ENCODE data around the gene ATF6. TPM values are rescaled to one million over a fixed set of nuclear protein-coding genes. Genes with fewer than 3 reads are reported as not detected.
A peak's percentile ranks its signal among the peaks of the same experiment; 100 is the strongest.
"Not testable (repeated sequence)": the region's sequence is repeated elsewhere in the genome, so short reads cannot be mapped to it uniquely, and the experiment has no call there.

Gene ATF6
- total RNA-seq, 2 experiments from 2014 or later = 23.5 to 24.6 TPM

- peaks cover 19% of the 10 kb centered on the region for H3K4me1 Mint-ChIP-seq (ENCODE audit: low read depth)
- H3K4me3 Mint-ChIP-seq = no peak overlapping the region
- DNase-seq = peak; percentile 67
- H3K36me3 Mint-ChIP-seq (ENCODE audit: low read depth) = no peaks in the 10 kb centered on the region
- intact Hi-C loops (cut with micrococcal nuclease) = no loop called here
- no peaks in the 10 kb centered on the region for H3K27me3 Mint-ChIP-seq (ENCODE audit: low read depth)
- H3K9me3 Mint-ChIP-seq = no peaks in the 10 kb centered on the region
- CTCF ChIA-PET = interaction anchor here (0.6 to 7.1 kb wide), 11 partner anchors 10 to 760 kb away, joined by 3 to 76 read pairs (median 6); partner anchors contain the start of gene DUSP12
- H3K27ac Mint-ChIP-seq = no peak overlapping the region
Measured at GRCh38 chr1:161738627-161739287, 27.4 kb upstream of the ATF6 start.

- CTCF ChIA-PET = interaction anchor here (0.6 to 7.1 kb wide), 10 partner anchors 9 to 297 kb away, joined by 3 to 76 read pairs (median 6); partner anchors contain the start of gene DUSP12
- no peaks in the 10 kb centered on the region for H3K27me3 Mint-ChIP-seq (ENCODE audit: low read depth)
- H3K36me3 Mint-ChIP-seq (ENCODE audit: low read depth) = no peaks in the 10 kb centered on the region
- H3K4me1 Mint-ChIP-seq (ENCODE audit: low read depth) = peaks cover 31% of the 10 kb centered on the region
- H3K27ac Mint-ChIP-seq = no peak overlapping the region
- DNase-seq = no peak
- intact Hi-C loops (cut with micrococcal nuclease) = loop anchor here (2.0 to 10.0 kb wide), 6 partner anchors 13 to 555 kb away; partner anchors contain the start of genes SDHC and TOMM40L
- H3K9me3 Mint-ChIP-seq = no peaks in the 10 kb centered on the region
- no peak overlapping the region for H3K4me3 Mint-ChIP-seq
Measured at GRCh38 chr1:161739865-161740566, 26.1 kb upstream of the ATF6 start.

GRCh38 chr1:161740921-161741320 is 25.2 kb upstream of the ATF6 start:
- intact Hi-C loops (cut with micrococcal nuclease) = loop anchor here (1.0 to 10.0 kb wide), 7 partner anchors 14 to 556 kb away; partner anchors contain the start of genes SDHC and TOMM40L
- Mint-ChIP-seq H3K9me3 (no peaks in the 10 kb centered on the region), H3K27ac (no peak overlapping the region), H3K4me3 (no peak overlapping the region), H3K36me3 (ENCODE audit: low read depth) (no peaks in the 10 kb centered on the region), H3K27me3 (ENCODE audit: low read depth) (no peaks in the 10 kb centered on the region), H3K4me1 (ENCODE audit: low read depth) (peaks cover 36% of the 10 kb centered on the region)
- no peak for DNase-seq
- CTCF ChIA-PET = interaction anchor here (0.7 to 7.1 kb wide), 11 partner anchors 12 to 257 kb away, joined by 3 to 76 read pairs (median 3); partner anchors contain the start of gene ATF6

DNA sequence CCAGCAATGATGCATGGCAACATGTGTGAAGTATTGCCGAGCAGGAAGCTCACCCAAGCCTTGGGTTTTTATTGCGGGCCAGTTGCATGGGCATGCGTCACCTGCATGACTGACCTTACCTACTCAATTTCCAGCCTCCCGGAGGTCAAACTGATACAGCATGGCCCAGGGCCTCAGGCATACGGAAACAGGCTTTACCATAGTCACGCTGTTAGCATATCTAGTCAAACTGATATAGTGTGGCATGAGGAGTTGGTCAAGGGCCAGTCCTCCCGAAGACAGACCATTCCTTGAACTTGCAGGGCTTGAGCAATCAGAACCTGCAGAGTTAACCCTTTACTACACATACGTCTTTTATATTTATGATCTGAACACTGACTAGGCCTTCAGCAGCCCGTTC is 22.9 kb upstream of the ATF6 start:
- Mint-ChIP-seq H3K36me3 (ENCODE audit: low read depth) (no peaks in the 10 kb centered on the region), H3K4me3 (no peak overlapping the region), H3K27me3 (ENCODE audit: low read depth) (no peaks in the 10 kb centered on the region), H3K4me1 (ENCODE audit: low read depth) (peaks cover 35% of the 10 kb centered on the region), H3K9me3 (no peaks in the 10 kb centered on the region), H3K27ac (no peak overlapping the region)
- CTCF ChIA-PET = interaction anchor here (1.2 to 7.1 kb wide), 5 partner anchors 14 to 294 kb away, joined by 6 to 76 read pairs (median 53); no protein-coding TSS in a partner anchor
- intact Hi-C loops (cut with micrococcal nuclease) = loop anchor here (5.0 to 10.0 kb wide), 4 partner anchors 121 to 558 kb away; partner anchors contain the start of gene SDHC
- no peak for DNase-seq

DNA sequence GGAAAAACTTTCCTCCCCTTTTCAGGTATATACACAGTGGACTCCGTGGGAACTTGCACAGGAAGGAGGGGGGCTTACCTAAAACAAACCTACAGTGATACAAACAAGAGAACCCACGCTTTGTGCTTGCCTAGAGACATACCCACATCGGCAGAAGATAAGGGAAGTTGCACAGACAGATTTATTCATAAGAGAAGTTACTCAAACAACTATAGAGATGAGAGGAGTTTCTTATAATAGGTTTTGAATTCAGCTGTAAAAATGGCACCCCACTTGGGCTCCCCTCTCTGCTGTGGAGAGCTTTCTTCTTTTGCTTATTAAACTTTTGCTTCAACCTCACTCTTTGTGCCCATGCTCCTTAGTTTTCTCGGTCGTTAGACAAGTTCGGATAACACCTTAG is 18.3 kb upstream of the ATF6 start:
- Mint-ChIP-seq H3K27me3 (ENCODE audit: low read depth) (no peaks in the 10 kb centered on the region), H3K4me1 (ENCODE audit: low read depth) (peaks cover 50% of the 10 kb centered on the region), H3K27ac (no peak overlapping the region), H3K36me3 (ENCODE audit: low read depth) (peaks cover 16% of the 10 kb centered on the region), H3K4me3 (no peak overlapping the region), H3K9me3 (no peaks in the 10 kb centered on the region)
- DNase-seq = no peak
- CTCF ChIA-PET = interaction anchor here (0.8 to 2.5 kb wide), 3 partner anchors 259 to 289 kb away, joined by 3 to 13 read pairs (median 5); no protein-coding TSS in a partner anchor
- intact Hi-C loops (cut with micrococcal nuclease) = loop anchor here (10.0 kb wide), 3 partner anchors 353 to 563 kb away; partner anchors contain the start of gene SDHC

- Mint-ChIP-seq H3K9me3 (peaks cover 6% of the 10 kb centered on the region), H3K27ac (peak within 1 kb of the TSS; percentile 98), H3K27me3 (ENCODE audit: low read depth) (no peaks in the 10 kb centered on the region), H3K4me1 (ENCODE audit: low read depth) (peaks cover 45% of the 10 kb centered on the region), H3K36me3 (ENCODE audit: low read depth) (peaks cover 30% of the 10 kb centered on the region), H3K4me3 (peak within 1 kb of the TSS; percentile 98)
- intact Hi-C loops (cut with micrococcal nuclease) = loop anchor here (1.0 to 10.0 kb wide), 5 partner anchors 17 to 565 kb away; partner anchors contain the start of genes ATF6 and SDHC
- CTCF ChIA-PET = interaction anchor here (0.7 to 2.5 kb wide), 8 partner anchors 10 to 287 kb away, joined by 4 to 14 read pairs (median 5); partner anchors contain the start of gene ATF6
- peak; percentile 94 for DNase-seq
Measured at GRCh38 chr1:161749509-161750407, 16.4 kb upstream of the ATF6 start, which contains the start of gene DUSP12. Gene DUSP12 (plus strand): TSS chr1:161749786. CDS start chr1:161749802, 16 bp downstream.

DNA sequence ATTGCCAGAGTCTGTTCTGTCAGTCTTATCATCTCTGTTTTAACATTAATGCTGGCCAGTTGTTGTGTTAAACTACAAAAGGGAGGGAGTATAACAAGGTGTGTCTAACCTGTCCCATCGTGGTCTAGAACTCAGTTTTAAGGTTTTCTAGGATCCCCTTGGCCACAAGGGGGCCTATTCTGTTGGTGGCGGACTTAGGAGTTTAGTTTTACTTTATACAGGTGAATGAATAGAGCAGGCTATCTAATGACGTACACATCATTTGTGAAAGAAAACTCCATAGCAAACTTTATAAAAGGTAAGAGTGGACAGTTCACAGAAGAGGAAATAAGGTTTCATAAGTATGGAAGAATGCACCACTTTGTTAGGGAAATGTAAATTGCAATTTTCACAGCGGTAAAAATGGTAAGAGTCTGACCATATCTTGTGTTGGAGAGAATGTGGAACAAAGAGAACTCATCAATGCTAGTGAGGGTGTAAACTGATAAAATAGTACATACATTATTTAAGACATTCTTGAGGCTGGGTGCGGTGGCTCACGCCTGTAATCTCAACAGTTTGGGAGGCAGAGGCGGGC is 2.5 kb upstream of the ATF6 start:
- peaks cover 34% of the 10 kb centered on the region for H3K4me1 Mint-ChIP-seq (ENCODE audit: low read depth)

GRCh38 chr1:161768461-161768860 is 2.3 kb downstream of the ATF6 start:
- no peaks in the 10 kb centered on the region for H3K27me3 Mint-ChIP-seq (ENCODE audit: low read depth)
- no peak for DNase-seq
- no peaks in the 10 kb centered on the region for H3K9me3 Mint-ChIP-seq
- no peak overlapping the region for H3K27ac Mint-ChIP-seq
- intact Hi-C loops (cut with micrococcal nuclease) = loop anchor here (5.0 to 10.0 kb wide), 2 partner anchors 726 to 794 kb away; partner anchors contain the start of genes UAP1 and UHMK1
- H3K4me3 Mint-ChIP-seq = peak overlapping the region; percentile 96
- H3K36me3 Mint-ChIP-seq (ENCODE audit: low read depth) = no peaks in the 10 kb centered on the region
- H3K4me1 Mint-ChIP-seq (ENCODE audit: low read depth) = peaks cover 38% of the 10 kb centered on the region
- CTCF ChIA-PET = interaction anchor here (0.9 kb wide), 1 partner anchor 12 kb away, joined by 3 read pairs; no protein-coding TSS in a partner anchor

More for the DNA sequence above, 2.5 kb upstream of the ATF6 start:
- H3K9me3 Mint-ChIP-seq = no peaks in the 10 kb centered on the region
- peak overlapping the region; percentile 57 for H3K27ac Mint-ChIP-seq
- H3K4me3 Mint-ChIP-seq = peak overlapping the region; percentile 53
- CTCF ChIA-PET = interaction anchor here (1.1 to 2.7 kb wide), 10 partner anchors 8 to 279 kb away, joined by 3 to 32 read pairs (median 7); partner anchors contain the start of genes DUSP12 and OLFML2B
- no peaks in the 10 kb centered on the region for H3K27me3 Mint-ChIP-seq (ENCODE audit: low read depth)
- intact Hi-C loops (cut with micrococcal nuclease) = loop anchor here (1.0 to 10.0 kb wide), 3 partner anchors 261 to 731 kb away; partner anchors contain the start of gene UHMK1
- H3K36me3 Mint-ChIP-seq (ENCODE audit: low read depth) = peaks cover 3% of the 10 kb centered on the region
- peak; percentile 69 for DNase-seq

GRCh38 chr1:161768986-161769672 is 3.0 kb downstream of the ATF6 start:
- Mint-ChIP-seq H3K27me3 (ENCODE audit: low read depth) (no peaks in the 10 kb centered on the region), H3K9me3 (no peaks in the 10 kb centered on the region), H3K4me3 (no peak overlapping the region), H3K36me3 (ENCODE audit: low read depth) (no peaks in the 10 kb centered on the region), H3K27ac (peak overlapping the region; percentile 38), H3K4me1 (ENCODE audit: low read depth) (peaks cover 38% of the 10 kb centered on the region)
- DNase-seq = no peak
- CTCF ChIA-PET = interaction anchor here (0.6 to 0.9 kb wide), 3 partner anchors 13 to 25 kb away, joined by 3 read pairs; no protein-coding TSS in a partner anchor
- intact Hi-C loops (cut with micrococcal nuclease) = loop anchor here (5.0 to 10.0 kb wide), 2 partner anchors 726 to 793 kb away; partner anchors contain the start of genes UAP1 and UHMK1

- H3K4me1 Mint-ChIP-seq (ENCODE audit: low read depth) = peaks cover 38% of the 10 kb centered on the region
- intact Hi-C loops (cut with micrococcal nuclease) = loop anchor here (5.0 to 10.0 kb wide), 3 partner anchors 725 to 1555 kb away; partner anchors contain the start of genes NUF2, UAP1 and UHMK1
- H3K27ac Mint-ChIP-seq; DNase-seq; H3K9me3 Mint-ChIP-seq; H3K4me3 Mint-ChIP-seq; H3K27me3 Mint-ChIP-seq (ENCODE audit: low read depth); H3K36me3 Mint-ChIP-seq (ENCODE audit: low read depth): not testable (repeated sequence)
- CTCF ChIA-PET = interaction anchor here (0.6 to 0.9 kb wide), 3 partner anchors 14 to 25 kb away, joined by 3 read pairs; no protein-coding TSS in a partner anchor
Measured at GRCh38 chr1:161769673-161770045, 3.5 kb downstream of the ATF6 start.
